GM10248 (cell line): ENCODE results near the gene LDAH.

Source experiments
- CTCF ChIA-PET: fragments of 300-600 bp; sonication (Branson Sonifier 250); formaldehyde crosslinking; extraction: SDS; loops from one replicate; lab custom pipeline; 2021; ENCODE audit warnings: antibody characterized with exemption; lab: Yijun Ruan, JAX
- POLR2A ChIA-PET: fragments of 350-650 bp; sonication (Branson Sonifier 250); formaldehyde crosslinking; extraction: SDS; loops from one replicate; lab custom pipeline; 2020; ENCODE audit warnings: antibody characterized with exemption; lab: Yijun Ruan, JAX
- DNase-seq: peaks from one replicate; pipeline ENCODE4 v3.0.0; 2012; ENCODE audit errors: extremely low spot score
- TF ChIP-seq, protein P1 (sequence below): IDR thresholded peaks from 2 replicates; pipeline ENCODE4 v1.5.1; 2012; ENCODE audit warnings: mild to moderate bottlenecking, low read depth; ENCODE audit errors: extremely low read depth, missing control alignments, control extremely low read depth

LDAH gene

DNA sequence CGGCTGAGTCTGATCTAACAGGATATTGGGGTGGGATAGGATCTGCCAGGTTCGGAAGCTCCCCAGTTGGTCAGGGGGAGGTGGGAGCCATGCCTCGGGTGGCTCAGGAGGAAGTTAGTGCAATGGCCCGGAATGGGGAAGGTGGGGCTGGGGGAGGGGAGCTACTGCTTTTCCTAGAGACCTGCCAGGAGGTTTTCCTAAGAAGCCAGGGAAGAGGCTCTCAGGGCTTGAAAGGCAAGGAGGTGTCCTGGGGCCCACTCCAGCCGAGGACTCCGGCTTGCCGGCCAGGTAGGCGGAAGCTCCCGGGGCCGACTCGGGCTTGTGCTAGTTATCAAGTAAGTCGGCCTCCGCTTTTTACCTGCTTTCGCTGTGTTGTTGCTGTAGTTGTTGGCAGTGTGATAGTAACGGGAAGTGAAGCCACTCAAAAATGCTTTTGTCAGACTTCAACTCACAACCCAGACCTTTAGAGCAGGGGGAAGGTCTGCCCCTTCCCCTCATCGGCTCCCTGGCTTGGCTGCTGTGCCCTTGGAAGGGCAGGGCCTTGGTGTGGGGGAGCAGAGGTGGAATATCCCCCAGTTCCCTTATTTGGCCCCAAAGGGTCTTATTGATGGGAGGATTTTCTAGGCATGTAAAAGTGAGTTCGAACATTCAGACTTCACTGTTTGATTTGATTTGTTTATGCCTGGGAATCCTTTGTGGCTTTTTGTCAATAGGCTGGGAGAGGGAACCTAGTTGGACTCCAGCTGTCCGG, 150.5 kb downstream of the LDAH start:
- POLR2A ChIA-PET, result no interaction called here
- TF ChIP-seq, protein P1, sequence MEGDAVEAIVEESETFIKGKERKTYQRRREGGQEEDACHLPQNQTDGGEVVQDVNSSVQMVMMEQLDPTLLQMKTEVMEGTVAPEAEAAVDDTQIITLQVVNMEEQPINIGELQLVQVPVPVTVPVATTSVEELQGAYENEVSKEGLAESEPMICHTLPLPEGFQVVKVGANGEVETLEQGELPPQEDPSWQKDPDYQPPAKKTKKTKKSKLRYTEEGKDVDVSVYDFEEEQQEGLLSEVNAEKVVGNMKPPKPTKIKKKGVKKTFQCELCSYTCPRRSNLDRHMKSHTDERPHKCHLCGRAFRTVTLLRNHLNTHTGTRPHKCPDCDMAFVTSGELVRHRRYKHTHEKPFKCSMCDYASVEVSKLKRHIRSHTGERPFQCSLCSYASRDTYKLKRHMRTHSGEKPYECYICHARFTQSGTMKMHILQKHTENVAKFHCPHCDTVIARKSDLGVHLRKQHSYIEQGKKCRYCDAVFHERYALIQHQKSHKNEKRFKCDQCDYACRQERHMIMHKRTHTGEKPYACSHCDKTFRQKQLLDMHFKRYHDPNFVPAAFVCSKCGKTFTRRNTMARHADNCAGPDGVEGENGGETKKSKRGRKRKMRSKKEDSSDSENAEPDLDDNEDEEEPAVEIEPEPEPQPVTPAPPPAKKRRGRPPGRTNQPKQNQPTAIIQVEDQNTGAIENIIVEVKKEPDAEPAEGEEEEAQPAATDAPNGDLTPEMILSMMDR, result no peak
- CTCF ChIA-PET, result interaction anchor here (1.1 to 8.5 kb wide), 2 partner anchors 8 to 290 kb away, joined by 3 to 135 read pairs; partner anchors contain the start of gene GDF7
- DNase-seq, result no peak

DNA sequence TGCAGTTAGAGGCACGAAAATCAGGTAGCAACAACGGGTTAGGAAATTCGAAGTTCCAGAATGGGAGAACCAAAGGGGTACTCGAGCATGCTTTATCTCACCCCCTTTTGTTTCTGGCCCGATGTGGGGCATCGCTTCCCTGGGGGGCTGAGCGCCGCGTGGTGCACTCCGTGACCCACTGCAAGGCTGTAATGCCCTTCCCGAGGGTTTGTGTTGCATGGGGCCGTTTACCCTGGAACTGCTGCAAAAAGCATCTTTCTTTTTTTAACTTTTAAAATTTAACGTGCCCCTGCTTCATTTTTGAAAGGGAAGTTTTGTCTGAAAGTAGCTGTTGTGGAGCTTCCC, 151.2 kb downstream of the LDAH start:
- POLR2A ChIA-PET, result no interaction called here
- no peak for DNase-seq
- TF ChIP-seq, protein P1, result no peak
- CTCF ChIA-PET, result interaction anchor here (1.1 to 8.5 kb wide), 2 partner anchors 7 to 290 kb away, joined by 3 to 135 read pairs; partner anchors contain the start of gene GDF7

DNA sequence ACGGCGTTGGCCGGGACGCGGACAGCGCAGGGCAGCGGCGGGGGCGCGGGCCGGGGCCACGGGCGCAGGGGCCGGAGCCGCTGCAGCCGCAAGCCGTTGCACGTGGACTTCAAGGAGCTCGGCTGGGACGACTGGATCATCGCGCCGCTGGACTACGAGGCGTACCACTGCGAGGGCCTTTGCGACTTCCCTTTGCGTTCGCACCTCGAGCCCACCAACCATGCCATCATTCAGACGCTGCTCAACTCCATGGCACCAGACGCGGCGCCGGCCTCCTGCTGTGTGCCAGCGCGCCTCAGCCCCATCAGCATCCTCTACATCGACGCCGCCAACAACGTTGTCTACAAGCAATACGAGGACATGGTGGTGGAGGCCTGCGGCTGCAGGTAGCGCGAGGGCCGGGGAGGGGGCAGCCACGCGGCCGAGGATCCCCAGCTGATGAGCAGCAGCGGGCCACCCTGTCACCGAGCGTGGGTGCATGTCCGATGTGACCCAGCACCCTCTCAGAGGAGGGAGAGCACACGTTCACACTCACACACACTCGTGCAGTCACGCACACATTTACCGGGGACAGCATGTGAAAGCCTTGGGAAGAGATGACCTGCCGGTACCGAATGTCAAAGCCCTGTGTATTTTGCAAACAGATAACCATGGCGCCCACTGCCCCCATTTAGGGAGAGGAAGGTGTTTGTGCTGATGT, 151.7 kb downstream of the LDAH start:
- no peak for DNase-seq
- CTCF ChIA-PET, result interaction anchor here (1.1 to 8.5 kb wide), 3 partner anchors 6 to 291 kb away, joined by 3 to 135 read pairs (median 3); partner anchors contain the start of gene GDF7
- POLR2A ChIA-PET, result no interaction called here
- TF ChIP-seq, protein P1, result no peak

DNA sequence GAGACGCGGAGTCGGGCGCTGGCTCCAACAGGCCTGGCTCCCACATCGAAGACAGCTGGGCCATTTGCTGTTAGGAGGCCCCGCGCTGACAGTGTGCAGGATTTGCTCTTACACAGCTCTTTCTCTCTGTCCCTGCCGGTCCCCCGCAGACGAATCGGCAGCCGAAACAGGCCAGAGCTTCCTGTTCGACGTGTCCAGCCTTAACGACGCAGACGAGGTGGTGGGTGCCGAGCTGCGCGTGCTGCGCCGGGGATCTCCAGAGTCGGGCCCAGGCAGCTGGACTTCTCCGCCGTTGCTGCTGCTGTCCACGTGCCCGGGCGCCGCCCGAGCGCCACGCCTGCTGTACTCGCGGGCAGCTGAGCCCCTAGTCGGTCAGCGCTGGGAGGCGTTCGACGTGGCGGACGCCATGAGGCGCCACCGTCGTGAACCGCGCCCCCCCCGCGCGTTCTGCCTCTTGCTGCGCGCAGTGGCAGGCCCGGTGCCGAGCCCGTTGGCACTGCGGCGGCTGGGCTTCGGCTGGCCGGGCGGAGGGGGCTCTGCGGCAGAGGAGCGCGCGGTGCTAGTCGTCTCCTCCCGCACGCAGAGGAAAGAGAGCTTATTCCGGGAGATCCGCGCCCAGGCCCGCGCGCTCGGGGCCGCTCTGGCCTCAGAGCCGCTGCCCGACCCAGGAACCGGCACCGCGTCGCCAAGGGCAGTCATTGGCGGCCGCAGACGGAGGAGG, 152.4 kb downstream of the LDAH start:
- ChIA-PET POLR2A (no interaction called here), CTCF (interaction anchor here (1.1 to 1.2 kb wide), 3 partner anchors 9 to 57 kb away, joined by 3 to 7 read pairs (median 3); no protein-coding TSS in a partner anchor)
- TF ChIP-seq, protein P1, result no peak
- DNase-seq, result no peak

DNA sequence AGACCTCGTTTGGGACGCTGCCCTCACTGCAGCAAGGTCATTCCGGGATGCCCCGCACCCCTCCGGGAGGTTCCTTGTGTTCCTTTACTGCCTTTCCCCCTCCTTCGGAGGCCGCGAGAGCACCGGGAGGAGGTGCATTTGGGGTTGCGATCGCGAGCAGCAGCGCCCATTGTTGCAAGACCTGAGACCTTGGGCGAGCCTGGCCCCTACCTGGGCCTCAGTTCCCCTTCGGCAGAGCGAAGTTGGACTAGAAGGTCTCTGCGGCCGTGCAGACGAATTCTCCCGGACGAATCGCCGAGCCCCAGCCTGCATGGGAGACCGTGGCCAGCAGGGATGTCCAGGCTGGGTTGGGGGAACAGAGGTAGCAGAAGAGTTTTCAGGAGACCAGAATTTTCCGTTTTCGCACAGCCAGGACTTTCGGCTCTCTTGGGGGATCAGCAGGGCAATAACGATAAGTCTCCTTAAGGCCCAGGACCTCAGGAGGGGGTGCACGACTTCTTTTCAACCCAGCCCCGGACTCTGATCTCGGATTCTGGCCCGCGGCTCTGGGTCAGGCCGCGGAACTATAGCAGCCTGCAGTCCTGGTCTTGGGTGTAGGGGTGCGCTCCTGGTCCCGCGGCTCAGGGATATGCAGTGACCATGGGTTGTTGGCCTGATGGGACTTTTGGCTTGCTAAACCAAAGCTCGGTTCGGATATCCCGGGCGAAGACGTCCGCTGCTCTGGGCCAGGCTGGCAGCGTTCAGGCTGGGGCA, 153.2 kb downstream of the LDAH start:
- ChIA-PET POLR2A (no interaction called here), CTCF (interaction anchor here (0.9 to 10.0 kb wide), 6 partner anchors 6 to 57 kb away, joined by 3 to 135 read pairs (median 4); no protein-coding TSS in a partner anchor)
- no peak for DNase-seq
- TF ChIP-seq, protein P1, result no peak
